HEK293 (cell line): ENCODE measurements around the gene MRPL36.
"Not testable (repeated sequence)": the region's sequence is repeated elsewhere in the genome, so short reads cannot be mapped to it uniquely, and the experiment has no call there.

Source experiments
- CTCF ChIA-PET: fragments of 350-600 bp; formaldehyde crosslinking; extraction: SDS; loops from one replicate; lab custom pipeline; 2021; ENCODE audit warnings: antibody characterized with exemption; lab: Yijun Ruan, JAX
- POLR2A ChIA-PET: fragments of 300-600 bp; formaldehyde crosslinking; extraction: SDS; loops from one replicate; lab custom pipeline; 2020; ENCODE audit warnings: antibody characterized with exemption, inconsistent platforms; lab: Yijun Ruan, JAX
- H3K27ac ChIP-seq: fragments of 200-500 bp; sonication (Bioruptor generic); 2 replicates; pipeline ENCODE4 v1.5.1; 2014; ENCODE audit warnings: low read depth, low read length, control low read depth, inconsistent platforms; ENCODE audit errors: extremely low read depth
- H3K36me3 ChIP-seq, 2 experiments: fragments of 200-500 bp in 1 of 2; sonication (Bioruptor generic) in 1 of 2; 1 replicate in 1 of 2; 2 replicates in 1 of 2; pipeline ENCODE4 v1.5.1; 2014 to 2017; ENCODE audit warnings: inconsistent platforms in 2 of 2, low read length in 2 of 2; ENCODE audit not compliant: control insufficient read depth in 2 of 2, insufficient read depth in 1 of 2
- H3K4me1 ChIP-seq: fragments of 200-500 bp; sonication (Bioruptor generic); 2 replicates; pipeline ENCODE4 v1.5.1; 2014; ENCODE audit warnings: mild to moderate bottlenecking, low read length, inconsistent platforms; ENCODE audit not compliant: control insufficient read depth, insufficient read depth
- H3K4me3 ChIP-seq: 2 replicates; pipeline ENCODE4 v1.5.1; 2011; ENCODE audit warnings: low read depth, mild to moderate bottlenecking, control low read depth, low read length, moderate library complexity
- H3K9me3 ChIP-seq: fragments of 200-500 bp; sonication (Bioruptor generic); 2 replicates; pipeline ENCODE4 v1.5.1; 2014; ENCODE audit warnings: low read depth, low read length, inconsistent platforms; ENCODE audit not compliant: control insufficient read depth, insufficient read depth
- EGR2 ChIP-seq: fragments of 450-650 bp; formaldehyde crosslinking; IDR thresholded peaks from 2 replicates; pipeline ENCODE4 v1.5.1; 2016; ENCODE audit warnings: low read depth, missing biosample characterization, missing genetic modification characterization
- PRDM1 ChIP-seq: fragments of 450-650 bp; formaldehyde crosslinking; IDR thresholded peaks from 2 replicates; pipeline ENCODE4; 2016; ENCODE audit warnings: missing biosample characterization, missing genetic modification characterization
- ZFHX2 ChIP-seq: fragments of 450-650 bp; formaldehyde crosslinking; conservative IDR thresholded peaks from 2 replicates; pipeline ENCODE4 v1.5.1; 2016; ENCODE audit warnings: missing biosample characterization, missing genetic modification characterization
- ZNF138 ChIP-seq: fragments of 450-650 bp; formaldehyde crosslinking; IDR thresholded peaks from 2 replicates; pipeline ENCODE4 v1.5.1; 2016; ENCODE audit warnings: missing biosample characterization, missing genetic modification characterization, borderline replicate concordance
- ZNF311 ChIP-seq: fragments of 450-650 bp; formaldehyde crosslinking; IDR thresholded peaks from 2 replicates; pipeline ENCODE4 v1.5.1; 2017; ENCODE audit warnings: missing biosample characterization, missing genetic modification characterization, borderline replicate concordance
- ZNF37A ChIP-seq: fragments of 450-650 bp; IDR thresholded peaks from 2 replicates; pipeline ENCODE4 v1.5.1; 2018; ENCODE audit warnings: missing biosample characterization, missing genetic modification characterization
- ZNF501 ChIP-seq: fragments of 450-650 bp; formaldehyde crosslinking; IDR thresholded peaks from 2 replicates; pipeline ENCODE4 v1.5.1; 2016; ENCODE audit warnings: missing biosample characterization, missing genetic modification characterization
- ZNF514 ChIP-seq: fragments of 450-650 bp; formaldehyde crosslinking; IDR thresholded peaks from 2 replicates; pipeline ENCODE4 v1.5.1; 2016; ENCODE audit warnings: missing biosample characterization, missing genetic modification characterization
- ZNF707 ChIP-seq: fragments of 450-650 bp; formaldehyde crosslinking; IDR thresholded peaks from 2 replicates; pipeline ENCODE4 v1.5.1; 2016; ENCODE audit warnings: missing biosample characterization, missing genetic modification characterization
- TF ChIP-seq, protein P1 (sequence below): fragments of 450-650 bp; formaldehyde crosslinking; IDR thresholded peaks from 2 replicates; pipeline ENCODE4 v1.5.1; 2016; ENCODE audit warnings: missing biosample characterization, missing genetic modification characterization
- TF ChIP-seq, protein P2 (sequence below): fragments of 450-650 bp; formaldehyde crosslinking; IDR thresholded peaks from 2 replicates; pipeline ENCODE4 v1.5.1; 2016; ENCODE audit warnings: missing biosample characterization, missing genetic modification characterization
- TF ChIP-seq, protein P3 (sequence below): fragments of 450-650 bp; formaldehyde crosslinking; IDR thresholded peaks from 2 replicates; pipeline ENCODE4 v1.5.1; 2016; ENCODE audit warnings: missing biosample characterization, missing genetic modification characterization, borderline replicate concordance

The MRPL36 gene

DNA sequence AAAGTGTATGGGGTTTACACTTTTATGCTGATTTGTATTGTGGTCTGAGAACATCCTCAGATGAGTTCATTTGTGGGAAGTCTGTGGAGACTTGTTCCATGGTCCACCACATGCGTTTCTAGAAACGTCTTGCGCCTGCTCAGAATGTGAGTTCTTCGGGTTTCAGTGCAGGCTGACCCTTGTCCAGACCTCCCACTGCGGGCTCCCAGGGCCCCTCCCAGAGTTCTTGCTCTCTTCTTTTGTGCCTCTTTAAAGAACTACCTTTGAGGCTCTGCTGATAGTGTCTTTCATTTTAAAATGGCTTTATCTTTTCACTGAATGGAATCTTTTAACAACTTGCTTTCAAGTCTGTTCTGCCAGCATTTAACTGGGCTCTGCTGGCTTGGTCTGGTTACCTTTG lies 19.1 kb upstream of the MRPL36 start (continued):
- no peak for TF ChIP-seq ZNF138 (tag by site-specific recombination)
- no peak for TF ChIP-seq ZNF707
- no peak for TF ChIP-seq ZNF37A (tag by site-specific recombination)
- TF ChIP-seq, protein P1, sequence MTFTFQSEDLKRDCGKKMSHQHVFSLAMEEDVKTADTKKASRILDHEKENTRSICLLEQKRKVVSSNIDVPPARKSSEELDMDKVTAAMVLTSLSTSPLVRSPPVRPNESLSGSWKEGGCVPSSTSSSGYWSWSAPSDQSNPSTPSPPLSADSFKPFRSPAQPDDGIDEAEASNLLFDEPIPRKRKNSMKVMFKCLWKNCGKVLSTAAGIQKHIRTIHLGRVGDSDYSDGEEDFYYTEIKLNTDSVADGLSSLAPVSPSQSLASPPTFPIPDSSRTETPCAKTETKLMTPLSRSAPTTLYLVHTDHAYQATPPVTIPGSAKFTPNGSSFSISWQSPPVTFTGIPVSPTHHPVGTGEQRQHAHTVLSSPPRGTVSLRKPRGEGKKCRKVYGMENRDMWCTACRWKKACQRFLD, result no peak
- no peak for TF ChIP-seq ZNF501 (tag by site-specific recombination)

DNA sequence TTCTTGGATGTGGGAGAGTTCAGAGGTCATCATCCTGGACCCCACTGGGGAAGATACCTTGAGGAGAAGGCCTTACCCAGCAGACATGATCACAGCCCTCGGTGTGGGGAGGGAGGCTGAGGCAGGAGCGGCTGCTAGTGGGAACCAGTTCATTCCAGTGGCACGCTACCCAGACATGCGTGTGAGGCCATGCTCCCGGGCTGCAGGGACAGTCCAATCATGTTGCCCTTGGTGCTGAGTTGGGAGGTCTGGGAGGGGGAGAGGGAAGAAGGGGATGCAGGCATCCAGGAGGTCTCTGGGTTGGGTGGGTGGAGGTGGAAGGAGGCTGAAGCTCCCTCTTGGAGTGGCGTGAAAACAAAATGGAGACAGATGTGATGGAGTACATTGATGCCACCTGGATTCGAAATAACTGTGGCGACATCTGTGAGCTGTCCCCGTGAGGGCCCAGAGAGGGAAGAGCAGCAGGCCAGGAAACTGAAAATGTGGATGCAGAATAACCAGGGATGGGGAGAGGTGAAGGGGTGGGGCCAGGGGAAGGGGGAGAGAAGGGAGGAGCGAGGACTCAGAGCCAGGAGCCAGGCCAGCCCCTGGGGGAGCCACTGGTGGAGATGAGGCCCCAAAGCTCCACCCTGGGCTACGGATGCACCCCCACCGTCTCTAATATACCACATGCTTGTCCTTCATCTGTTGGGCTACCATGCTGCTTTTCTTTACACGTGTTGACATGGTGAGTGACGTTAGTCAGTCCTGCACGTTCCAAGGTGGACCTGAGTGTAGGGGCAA lies 17.8 kb upstream of the MRPL36 start:
- CTCF ChIA-PET, result no interaction called here
- 0 out of 2 replicates have a peak, but pooled peaks have one; percentile 35 for TF ChIP-seq ZNF311
- TF ChIP-seq ZNF514, result no peak
- TF ChIP-seq, all 188 proteins: peak for 1
- POLR2A ChIA-PET, result no interaction called here
- Histone ChIP-seq H3K36me3 (peaks cover 47 to 99% of the 10 kb centered on the region in 2 experiments), H3K27ac (no peak overlapping the region), H3K4me1 (no peaks in the 10 kb centered on the region), H3K9me3 (no peaks in the 10 kb centered on the region), H3K4me3 (no peak overlapping the region)

DNA sequence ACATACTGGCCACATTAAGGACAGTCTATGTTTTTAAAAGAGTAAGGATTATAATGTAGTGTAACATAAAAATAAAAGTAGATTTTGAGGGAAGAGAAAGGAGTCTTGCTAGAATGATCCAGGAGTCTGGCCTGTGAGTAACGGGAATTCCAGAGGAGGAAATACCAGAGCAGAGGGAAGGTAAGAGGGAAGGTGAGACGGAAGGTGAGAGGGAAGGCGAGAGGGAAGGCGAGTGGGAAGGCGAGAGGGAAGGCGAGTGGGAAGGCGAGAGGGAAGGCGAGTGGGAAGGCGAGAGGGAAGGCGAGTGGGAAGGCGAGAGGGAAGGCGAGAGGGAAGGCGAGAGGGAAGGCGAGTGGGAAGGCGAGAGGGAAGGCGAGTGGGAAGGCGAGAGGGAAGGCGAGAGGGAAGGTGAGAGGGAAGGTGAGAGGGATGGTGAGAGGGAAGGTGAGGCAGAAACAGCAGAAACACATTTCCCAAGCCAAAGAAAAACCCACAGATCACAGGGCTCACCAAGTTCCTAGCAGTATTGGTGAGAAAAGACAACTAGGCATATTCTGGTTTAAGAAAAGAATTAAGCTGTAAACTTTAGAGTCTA lies 17.0 kb upstream of the MRPL36 start:
- H3K9me3 ChIP-seq, POLR2A ChIA-PET, H3K4me1 ChIP-seq, H3K4me3 ChIP-seq, H3K27ac ChIP-seq, CTCF ChIA-PET: not testable (repeated sequence)
- peak; percentile 47 for TF ChIP-seq ZFHX2 (tag by site-specific recombination)
- TF ChIP-seq EGR2 (tag by site-specific recombination), result peak; percentile 86
- peak; percentile 97 for TF ChIP-seq PRDM1 (tag by site-specific recombination)
- H3K36me3 ChIP-seq, result peaks cover 46 to 99% of the 10 kb centered on the region in 2 experiments

DNA sequence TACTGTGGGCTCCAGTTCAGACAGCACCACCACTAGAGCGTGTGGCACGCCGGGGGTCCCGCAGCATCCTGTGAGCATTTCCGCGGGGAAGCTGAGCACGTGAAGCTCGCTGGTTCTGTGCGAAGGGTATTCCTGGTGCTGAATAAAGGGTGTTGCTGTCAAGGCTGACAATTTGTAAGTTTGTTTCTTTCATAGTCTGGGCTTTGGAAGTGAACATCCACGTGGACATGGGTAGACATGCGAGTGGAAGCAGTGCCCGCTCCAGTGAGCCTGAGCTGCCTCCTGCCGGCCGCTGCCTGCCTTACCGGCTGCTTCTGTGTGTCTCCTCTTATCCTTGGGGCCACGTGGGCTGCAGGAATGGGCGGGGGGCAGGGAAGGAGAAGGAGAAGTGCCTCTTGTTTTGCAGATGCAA lies 16.2 kb upstream of the MRPL36 start:
- Histone ChIP-seq H3K36me3 (peaks cover 48 to 98% of the 10 kb centered on the region in 2 experiments), H3K4me1 (no peaks in the 10 kb centered on the region), H3K27ac (no peak overlapping the region), H3K4me3 (no peak overlapping the region), H3K9me3 (no peaks in the 10 kb centered on the region)
- ChIA-PET POLR2A (no interaction called here), CTCF (no interaction called here)
- TF ChIP-seq, protein P2, sequence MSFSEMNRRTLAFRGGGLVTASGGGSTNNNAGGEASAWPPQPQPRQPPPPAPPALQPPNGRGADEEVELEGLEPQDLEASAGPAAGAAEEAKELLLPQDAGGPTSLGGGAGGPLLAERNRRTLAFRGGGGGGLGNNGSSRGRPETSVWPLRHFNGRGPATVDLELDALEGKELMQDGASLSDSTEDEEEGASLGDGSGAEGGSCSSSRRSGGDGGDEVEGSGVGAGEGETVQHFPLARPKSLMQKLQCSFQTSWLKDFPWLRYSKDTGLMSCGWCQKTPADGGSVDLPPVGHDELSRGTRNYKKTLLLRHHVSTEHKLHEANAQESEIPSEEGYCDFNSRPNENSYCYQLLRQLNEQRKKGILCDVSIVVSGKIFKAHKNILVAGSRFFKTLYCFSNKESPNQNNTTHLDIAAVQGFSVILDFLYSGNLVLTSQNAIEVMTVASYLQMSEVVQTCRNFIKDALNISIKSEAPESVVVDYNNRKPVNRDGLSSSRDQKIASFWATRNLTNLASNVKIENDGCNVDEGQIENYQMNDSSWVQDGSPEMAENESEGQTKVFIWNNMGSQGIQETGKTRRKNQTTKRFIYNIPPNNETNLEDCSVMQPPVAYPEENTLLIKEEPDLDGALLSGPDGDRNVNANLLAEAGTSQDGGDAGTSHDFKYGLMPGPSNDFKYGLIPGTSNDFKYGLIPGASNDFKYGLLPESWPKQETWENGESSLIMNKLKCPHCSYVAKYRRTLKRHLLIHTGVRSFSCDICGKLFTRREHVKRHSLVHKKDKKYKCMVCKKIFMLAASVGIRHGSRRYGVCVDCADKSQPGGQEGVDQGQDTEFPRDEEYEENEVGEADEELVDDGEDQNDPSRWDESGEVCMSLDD (tag by site-specific recombination), result no peak
- TF ChIP-seq, protein P3, sequence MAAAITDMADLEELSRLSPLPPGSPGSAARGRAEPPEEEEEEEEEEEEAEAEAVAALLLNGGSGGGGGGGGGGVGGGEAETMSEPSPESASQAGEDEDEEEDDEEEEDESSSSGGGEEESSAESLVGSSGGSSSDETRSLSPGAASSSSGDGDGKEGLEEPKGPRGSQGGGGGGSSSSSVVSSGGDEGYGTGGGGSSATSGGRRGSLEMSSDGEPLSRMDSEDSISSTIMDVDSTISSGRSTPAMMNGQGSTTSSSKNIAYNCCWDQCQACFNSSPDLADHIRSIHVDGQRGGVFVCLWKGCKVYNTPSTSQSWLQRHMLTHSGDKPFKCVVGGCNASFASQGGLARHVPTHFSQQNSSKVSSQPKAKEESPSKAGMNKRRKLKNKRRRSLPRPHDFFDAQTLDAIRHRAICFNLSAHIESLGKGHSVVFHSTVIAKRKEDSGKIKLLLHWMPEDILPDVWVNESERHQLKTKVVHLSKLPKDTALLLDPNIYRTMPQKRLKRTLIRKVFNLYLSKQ (tag by site-specific recombination), result no peak
